OCI-LY3 (cell line): ENCODE measurements around the gene MT1M.

ENCODE experiments used
- CTCF ChIP-seq: fragments of 200-600, 300-600 bp; sonication (generic); IDR thresholded peaks from 2 replicates; pipeline ENCODE4 v1.5.1; 2014; ENCODE audit warnings: antibody characterized with exemption, low read length, low read depth
- EZH2phosphoT487 ChIP-seq: fragments of 200-600 bp; shearing (Covaris generic); IDR thresholded peaks from 2 replicates; pipeline ENCODE4 v1.6.1; 2018; ENCODE audit warnings: antibody characterized with exemption, mixed run types, low read depth

GRCh38 chr16:56625140-56625942 lies 7.1 kb upstream of the MT1M start, which contains the start of gene MT1E:
- TF ChIP-seq CTCF (no peak), EZH2phosphoT487 (no peak)
